Astrocyte (in vitro differentiated cells and primary cell): ENCODE measurements around the gene KMT2B. TPM values are rescaled to one million over a fixed set of nuclear protein-coding genes. Genes with fewer than 3 reads are reported as not detected.

Source experiments
- DNase-seq: peaks from one replicate; pipeline ENCODE4 v3.0.0-alpha.2; 2010; ENCODE audit warnings: low read depth
- FAIRE-seq: peaks from 2 replicates; lab custom pipeline; 2011; peaks lifted over from hg19 to GRCh38; lab: Jason Lieb, UNC
- H2AFZ ChIP-seq: 2 replicates; pipeline ENCODE4 v1.6.0; 2012; ENCODE audit warnings: low read depth, low read length, inconsistent platforms
- H3K27ac ChIP-seq: 2 replicates; pipeline ENCODE4 v1.5.1; 2011; ENCODE audit warnings: low read depth, low read length, inconsistent platforms
- H3K27me3 ChIP-seq: 2 replicates; pipeline ENCODE4 v1.6.0; 2011; ENCODE audit warnings: low read length, inconsistent platforms; ENCODE audit not compliant: insufficient read depth
- H3K36me3 ChIP-seq: 2 replicates; pipeline ENCODE4 v1.5.1; 2011; ENCODE audit warnings: low read length, inconsistent platforms; ENCODE audit not compliant: insufficient read depth
- H3K4me1 ChIP-seq: 2 replicates; pipeline ENCODE4 v1.5.1; 2011; ENCODE audit warnings: low read length, inconsistent platforms; ENCODE audit not compliant: insufficient read depth
- H3K4me2 ChIP-seq: 2 replicates; pipeline ENCODE4 v1.6.0; 2012; ENCODE audit warnings: low read length, inconsistent platforms
- H3K4me3 ChIP-seq: 2 replicates; pipeline ENCODE4 v1.5.1; 2011; ENCODE audit warnings: low read depth, mild to moderate bottlenecking, low read length, inconsistent platforms; ENCODE audit not compliant: insufficient read depth
- H3K79me2 ChIP-seq: 2 replicates; pipeline ENCODE4 v1.6.0; 2012; ENCODE audit warnings: mild to moderate bottlenecking, low read length, inconsistent platforms; ENCODE audit not compliant: insufficient read depth
- H3K9ac ChIP-seq: 2 replicates; pipeline ENCODE4 v1.6.0; 2012; ENCODE audit warnings: mild to moderate bottlenecking, low read length, inconsistent platforms
- H3K9me3 ChIP-seq: 2 replicates; pipeline ENCODE4 v1.5.1; 2012; ENCODE audit warnings: low read depth, mild to moderate bottlenecking, low read length, inconsistent platforms; ENCODE audit not compliant: insufficient read depth
- H4K20me1 ChIP-seq: 2 replicates; pipeline ENCODE4 v1.6.0; 2012; ENCODE audit warnings: low read length, inconsistent platforms; ENCODE audit not compliant: insufficient read depth
- H3K27ac Mint-ChIP-seq: one replicate; pipeline ENCODE4 v1.8.0; 2021; ENCODE audit warnings: mild to moderate bottlenecking, mixed read lengths; ENCODE audit not compliant: unreplicated experiment
- H3K27me3 Mint-ChIP-seq: one replicate; pipeline ENCODE4 v1.8.0; 2021; ENCODE audit warnings: low read depth, mixed read lengths; ENCODE audit not compliant: unreplicated experiment
- H3K36me3 Mint-ChIP-seq: one replicate; pipeline ENCODE4 v1.8.0; 2021; ENCODE audit warnings: low read depth, mixed read lengths; ENCODE audit not compliant: unreplicated experiment
- H3K4me1 Mint-ChIP-seq: one replicate; pipeline ENCODE4 v1.8.0; 2021; ENCODE audit warnings: low read depth, mixed read lengths; ENCODE audit not compliant: unreplicated experiment
- H3K4me3 Mint-ChIP-seq: one replicate; pipeline ENCODE4 v1.8.0; 2021; ENCODE audit warnings: mild to moderate bottlenecking, moderate library complexity, mixed read lengths; ENCODE audit not compliant: unreplicated experiment
- H3K9me3 Mint-ChIP-seq: one replicate; pipeline ENCODE4 v1.8.0; 2021; ENCODE audit warnings: mild to moderate bottlenecking, mixed read lengths; ENCODE audit not compliant: unreplicated experiment
- EZH2 ChIP-seq: IDR thresholded peaks from 2 replicates; pipeline ENCODE4 v1.6.1; 2012; ENCODE audit warnings: mild to moderate bottlenecking, low read length, inconsistent platforms; ENCODE audit not compliant: insufficient read depth
- total RNA-seq: library from RNA; stranded (reverse); gene quantifications from 2 replicates; pipeline ENCODE4 v1.2.1, GENCODE V29; 2021
- TF ChIP-seq, protein P1 (sequence below): IDR thresholded peaks from 2 replicates; pipeline ENCODE4 v1.5.1; 2011; ENCODE audit warnings: low read depth, mild to moderate bottlenecking, inconsistent platforms, low read length, moderate library complexity; ENCODE audit not compliant: insufficient read depth

KMT2B gene
- total RNA-seq, 1 donor from 2014 or later = 28.7 TPM

DNA sequence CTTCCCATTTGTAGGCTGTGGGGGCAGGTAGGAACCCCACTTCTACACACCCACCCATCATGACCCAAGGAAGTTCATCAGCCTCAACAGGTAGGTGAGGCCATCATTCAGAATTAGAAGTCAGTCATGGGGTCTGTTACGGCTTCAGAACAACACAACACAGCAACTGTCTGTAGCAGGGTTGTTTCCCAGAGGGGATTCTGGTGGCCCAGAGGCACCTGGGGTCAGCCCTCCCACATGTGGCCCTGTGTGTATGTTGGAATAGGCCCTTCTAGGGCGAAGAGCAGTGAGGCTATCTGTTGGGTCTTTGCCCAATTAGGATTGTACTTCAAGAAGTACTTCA is 21.1 kb downstream of the KMT2B start:
- H3K4me1 ChIP-seq = peaks cover 5% of the 10 kb centered on the region
- H3K27ac ChIP-seq = no peak overlapping the region
- TF ChIP-seq EZH2 = no peak
- TF ChIP-seq, protein P1, sequence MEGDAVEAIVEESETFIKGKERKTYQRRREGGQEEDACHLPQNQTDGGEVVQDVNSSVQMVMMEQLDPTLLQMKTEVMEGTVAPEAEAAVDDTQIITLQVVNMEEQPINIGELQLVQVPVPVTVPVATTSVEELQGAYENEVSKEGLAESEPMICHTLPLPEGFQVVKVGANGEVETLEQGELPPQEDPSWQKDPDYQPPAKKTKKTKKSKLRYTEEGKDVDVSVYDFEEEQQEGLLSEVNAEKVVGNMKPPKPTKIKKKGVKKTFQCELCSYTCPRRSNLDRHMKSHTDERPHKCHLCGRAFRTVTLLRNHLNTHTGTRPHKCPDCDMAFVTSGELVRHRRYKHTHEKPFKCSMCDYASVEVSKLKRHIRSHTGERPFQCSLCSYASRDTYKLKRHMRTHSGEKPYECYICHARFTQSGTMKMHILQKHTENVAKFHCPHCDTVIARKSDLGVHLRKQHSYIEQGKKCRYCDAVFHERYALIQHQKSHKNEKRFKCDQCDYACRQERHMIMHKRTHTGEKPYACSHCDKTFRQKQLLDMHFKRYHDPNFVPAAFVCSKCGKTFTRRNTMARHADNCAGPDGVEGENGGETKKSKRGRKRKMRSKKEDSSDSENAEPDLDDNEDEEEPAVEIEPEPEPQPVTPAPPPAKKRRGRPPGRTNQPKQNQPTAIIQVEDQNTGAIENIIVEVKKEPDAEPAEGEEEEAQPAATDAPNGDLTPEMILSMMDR = no peak
- Mint-ChIP-seq H3K4me1 (no peaks in the 10 kb centered on the region), H3K36me3 (peaks cover 14% of the 10 kb centered on the region), H3K9me3 (no peaks in the 10 kb centered on the region), H3K27ac (no peak overlapping the region), H3K4me3 (no peak overlapping the region), H3K27me3 (no peaks in the 10 kb centered on the region)
- H3K9ac ChIP-seq = no peak overlapping the region
- no peak overlapping the region for H3K4me3 ChIP-seq
- H2AFZ ChIP-seq = no peak overlapping the region
- no peaks in the 10 kb centered on the region for H3K79me2 ChIP-seq
- peaks cover 31% of the 10 kb centered on the region for H4K20me1 ChIP-seq
- no peak overlapping the region for H3K4me2 ChIP-seq
- peaks cover 8% of the 10 kb centered on the region for H3K36me3 ChIP-seq
- no peaks in the 10 kb centered on the region for H3K9me3 ChIP-seq
- FAIRE-seq = no peak
- DNase-seq = no peak
- no peaks in the 10 kb centered on the region for H3K27me3 ChIP-seq

GRCh38 chr19:35739275-35740107 is 21.7 kb downstream of the KMT2B start:
- peaks cover 24% of the 10 kb centered on the region for H4K20me1 ChIP-seq
- H3K79me2 ChIP-seq = no peaks in the 10 kb centered on the region
- H3K9ac ChIP-seq = peak overlapping the region; percentile 66
- Mint-ChIP-seq H3K36me3 (peaks cover 9% of the 10 kb centered on the region), H3K27ac (no peak overlapping the region), H3K4me3 (peak overlapping the region; percentile 54), H3K9me3 (no peaks in the 10 kb centered on the region), H3K4me1 (no peaks in the 10 kb centered on the region), H3K27me3 (no peaks in the 10 kb centered on the region)
- no peak overlapping the region for H2AFZ ChIP-seq
- H3K4me1 ChIP-seq = peaks cover 5% of the 10 kb centered on the region
- no peak overlapping the region for H3K27ac ChIP-seq
- no peaks in the 10 kb centered on the region for H3K9me3 ChIP-seq
- no peak for FAIRE-seq
- peaks cover 8% of the 10 kb centered on the region for H3K36me3 ChIP-seq
- TF ChIP-seq, protein P1 = no peak
- TF ChIP-seq EZH2 = no peak
- no peaks in the 10 kb centered on the region for H3K27me3 ChIP-seq
- DNase-seq = no peak
- H3K4me2 ChIP-seq = peak overlapping the region; percentile 100
- H3K4me3 ChIP-seq = peak overlapping the region; percentile 67

GRCh38 chr19:35740108-35740422 is 22.3 kb downstream of the KMT2B start:
- H3K4me3 ChIP-seq = peak overlapping the region; percentile 67
- H4K20me1 ChIP-seq = peaks cover 19% of the 10 kb centered on the region
- peaks cover 8% of the 10 kb centered on the region for H3K36me3 Mint-ChIP-seq
- H3K9ac ChIP-seq = peak overlapping the region; percentile 66
- H3K9me3 Mint-ChIP-seq = no peaks in the 10 kb centered on the region
- H3K27ac ChIP-seq = no peak overlapping the region
- H3K4me2 ChIP-seq = peak overlapping the region; percentile 100
- peaks cover 8% of the 10 kb centered on the region for H3K36me3 ChIP-seq
- TF ChIP-seq, protein P1 = no peak
- TF ChIP-seq EZH2 = no peak
- no peaks in the 10 kb centered on the region for H3K27me3 ChIP-seq
- H3K4me1 ChIP-seq = peaks cover 5% of the 10 kb centered on the region
- no peaks in the 10 kb centered on the region for H3K79me2 ChIP-seq
- no peak overlapping the region for H3K27ac Mint-ChIP-seq
- FAIRE-seq (no peak), DNase-seq (no peak)
- no peaks in the 10 kb centered on the region for H3K4me1 Mint-ChIP-seq
- peak overlapping the region; percentile 66 for H2AFZ ChIP-seq
- peak overlapping the region; percentile 82 for H3K4me3 Mint-ChIP-seq
- no peaks in the 10 kb centered on the region for H3K27me3 Mint-ChIP-seq
- no peaks in the 10 kb centered on the region for H3K9me3 ChIP-seq
